ENCODE measurements around the gene ZNF76.

ZNF76 gene

DNA sequence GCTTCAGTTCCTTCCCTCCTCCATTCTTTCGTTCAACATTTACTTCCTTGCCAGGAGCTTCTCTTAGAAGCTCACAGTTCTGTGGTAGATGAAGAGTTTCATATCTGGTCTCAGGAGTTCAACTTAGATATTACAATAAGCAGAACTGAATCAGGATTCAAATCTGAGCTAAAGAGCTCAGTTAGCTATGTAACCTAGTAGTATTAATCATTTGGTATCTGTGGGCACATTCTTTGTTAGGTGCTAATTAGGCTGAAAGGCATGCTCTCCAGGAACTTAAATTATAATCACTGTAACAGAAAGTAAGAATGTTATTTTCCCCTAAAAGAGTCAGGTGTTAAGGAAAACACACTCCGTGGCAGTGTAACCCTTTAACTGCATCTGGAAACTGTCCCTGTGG, 8.4 kb downstream of the ZNF76 start:
- DNase-seq (ENCODE audit: low read depth): no peak

DNA sequence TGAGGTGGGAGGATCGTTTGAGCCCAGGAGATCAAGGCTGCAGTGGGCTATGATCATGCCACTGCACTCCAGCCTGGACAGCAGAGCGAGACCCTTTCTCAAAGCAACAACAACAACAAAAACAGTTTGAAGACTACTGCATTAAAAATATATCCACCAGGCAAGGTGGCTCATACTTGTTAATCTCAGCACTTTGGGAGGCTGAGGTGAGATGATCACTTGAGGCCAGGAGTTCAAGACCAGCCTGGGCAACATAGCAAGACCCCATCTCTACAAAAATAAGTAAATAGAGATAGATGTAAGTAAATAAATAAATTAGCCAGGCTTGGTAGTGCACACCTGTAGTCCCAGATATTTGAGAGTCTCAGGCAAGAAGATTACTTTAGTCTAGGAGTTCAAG, 12.5 kb downstream of the ZNF76 start:
- no peak for DNase-seq (ENCODE audit: low read depth)

DNA sequence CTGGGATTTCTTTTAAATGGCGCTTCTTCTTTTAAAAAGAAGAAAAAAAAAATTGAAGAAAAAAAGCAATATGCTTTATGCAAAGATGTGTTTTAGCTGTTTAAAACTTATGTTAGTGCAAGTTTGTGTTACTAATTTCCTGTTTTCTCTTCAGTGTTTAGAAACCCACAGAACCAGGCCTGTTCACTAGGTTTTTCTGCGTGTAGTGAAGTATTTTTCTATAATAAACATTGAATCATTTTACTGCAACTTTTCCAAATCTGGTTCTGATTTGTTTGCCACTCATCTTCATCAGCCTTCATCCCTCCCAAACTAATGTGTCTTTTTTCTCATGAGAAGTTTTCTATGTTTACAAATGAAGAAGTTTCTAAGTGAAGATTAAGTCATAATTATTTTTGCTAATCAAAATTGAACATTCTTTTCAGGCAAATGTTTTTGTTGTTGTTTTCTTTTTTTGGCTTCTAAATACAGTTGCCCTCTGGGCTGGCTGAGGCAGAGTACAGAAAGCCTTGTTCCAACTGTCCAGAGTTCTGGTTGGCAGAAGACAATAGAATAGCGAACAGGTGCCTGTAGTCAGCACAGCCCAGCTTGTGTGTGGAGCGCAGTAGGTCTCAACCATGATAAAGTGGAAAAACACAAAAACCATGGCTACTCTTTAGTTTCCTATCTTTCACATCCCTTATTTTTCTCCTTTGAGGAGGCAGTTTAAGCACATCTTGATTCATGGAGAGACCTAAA, 14.5 kb downstream of the ZNF76 start:
- DNase-seq (ENCODE audit: low read depth): no peak

DNA sequence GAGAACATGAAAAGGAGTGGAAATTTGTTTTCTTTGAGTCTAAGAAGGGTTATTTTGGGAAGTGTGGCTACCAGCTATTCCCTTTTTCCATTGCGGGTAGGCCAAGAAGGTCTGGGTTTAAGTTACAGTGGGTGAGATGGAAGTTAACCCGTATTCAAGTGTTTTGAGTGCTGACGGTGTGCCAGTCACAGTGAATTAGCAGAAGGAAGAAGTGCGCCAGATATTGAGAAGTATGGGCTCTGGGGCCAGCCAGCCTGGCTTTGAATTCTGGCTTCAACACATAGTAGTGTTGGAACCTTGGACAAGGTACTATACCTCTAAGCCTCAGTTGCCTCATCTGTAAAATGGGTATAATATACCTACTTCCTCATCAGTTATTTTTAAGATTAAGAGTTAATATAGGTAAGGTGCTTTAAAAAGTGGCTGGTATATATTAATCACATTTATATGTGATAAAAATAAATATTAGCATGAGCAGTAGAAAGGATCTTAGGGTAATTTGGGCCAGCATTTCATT, 16.3 kb downstream of the ZNF76 start:
- DNase-seq (ENCODE audit: low read depth): no peak

DNA sequence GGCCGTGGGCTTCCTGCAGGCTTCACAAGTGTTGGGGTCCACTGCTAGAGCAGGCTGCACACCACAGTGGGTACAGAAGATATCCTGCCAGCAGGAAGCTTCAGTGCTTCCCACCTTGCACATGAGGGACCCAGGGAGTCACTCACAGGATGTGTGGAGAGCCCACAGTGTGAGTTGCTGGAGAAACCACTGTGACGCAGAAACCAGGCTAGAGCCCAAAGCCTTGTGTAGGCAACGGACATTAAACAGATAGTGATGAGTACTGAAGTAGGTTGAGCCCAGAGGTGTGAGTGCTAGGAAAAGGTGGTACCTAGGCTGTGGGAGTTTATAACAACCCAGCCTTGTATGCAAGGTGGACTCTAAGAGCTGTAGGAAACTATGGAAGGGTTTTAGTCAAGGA, 19.2 kb downstream of the ZNF76 start:
- DNase-seq (ENCODE audit: low read depth): no peak

DNA sequence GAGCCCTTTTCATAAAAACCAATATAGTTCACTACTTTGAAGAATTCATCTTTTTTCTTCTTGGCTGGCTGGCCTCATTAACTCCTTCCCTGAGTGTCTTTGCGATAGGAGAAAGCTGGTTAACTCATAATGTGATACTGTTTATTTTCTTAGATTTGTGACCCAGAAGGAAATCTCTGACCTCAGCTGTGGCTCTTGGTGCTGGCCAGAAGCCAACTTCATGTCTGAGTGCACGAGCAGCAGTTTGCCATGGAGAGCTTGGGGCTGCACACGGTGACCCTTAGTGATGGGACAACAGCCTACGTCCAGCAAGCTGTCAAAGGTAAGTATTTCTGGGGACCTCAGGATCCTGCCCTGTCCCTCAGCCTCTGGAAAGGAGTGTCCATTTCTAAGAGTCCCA, 21.4 kb downstream of the ZNF76 start:
- no peak for DNase-seq (ENCODE audit: low read depth)

DNA sequence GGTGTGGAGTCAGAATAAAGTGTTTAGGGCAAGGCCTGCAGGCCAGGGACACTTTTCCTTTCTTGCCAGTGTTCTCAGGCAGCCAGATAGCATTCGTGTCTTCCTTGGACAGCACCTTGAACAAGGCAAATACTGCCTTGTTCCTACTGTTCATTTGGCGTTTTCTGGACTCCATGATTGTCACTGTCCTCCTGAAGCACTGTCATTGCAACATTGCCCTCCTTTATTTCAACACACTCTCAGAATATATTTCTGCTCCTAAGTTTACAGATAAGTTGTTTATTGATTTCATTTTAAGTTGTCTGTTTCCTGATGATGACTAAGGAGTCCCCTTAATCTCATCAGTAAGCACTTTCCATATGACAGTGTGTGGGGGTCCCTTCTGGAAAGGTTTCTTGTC, 22.9 kb downstream of the ZNF76 start:
- no peak for DNase-seq (ENCODE audit: low read depth)

DNA sequence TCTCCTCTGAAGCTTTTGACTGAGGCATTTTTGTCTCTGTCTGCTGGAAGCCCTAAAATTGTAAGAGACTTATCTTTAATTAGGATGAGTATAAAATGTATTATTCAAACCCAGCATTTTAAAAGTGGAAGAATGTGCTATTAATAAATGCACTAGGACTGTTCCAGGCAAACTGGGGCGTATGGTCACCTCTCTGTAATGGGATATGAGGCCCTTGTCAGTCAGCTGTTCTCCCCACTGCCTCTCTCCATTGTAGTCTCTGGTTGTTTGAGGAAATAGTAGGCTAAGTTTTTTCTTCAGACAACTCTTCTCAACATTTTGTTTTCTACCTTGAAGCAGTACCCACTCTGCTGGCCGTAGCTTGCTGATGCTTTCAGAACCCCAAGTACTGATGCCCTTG, 23.8 kb downstream of the ZNF76 start:
- no peak for DNase-seq (ENCODE audit: low read depth)

DNA sequence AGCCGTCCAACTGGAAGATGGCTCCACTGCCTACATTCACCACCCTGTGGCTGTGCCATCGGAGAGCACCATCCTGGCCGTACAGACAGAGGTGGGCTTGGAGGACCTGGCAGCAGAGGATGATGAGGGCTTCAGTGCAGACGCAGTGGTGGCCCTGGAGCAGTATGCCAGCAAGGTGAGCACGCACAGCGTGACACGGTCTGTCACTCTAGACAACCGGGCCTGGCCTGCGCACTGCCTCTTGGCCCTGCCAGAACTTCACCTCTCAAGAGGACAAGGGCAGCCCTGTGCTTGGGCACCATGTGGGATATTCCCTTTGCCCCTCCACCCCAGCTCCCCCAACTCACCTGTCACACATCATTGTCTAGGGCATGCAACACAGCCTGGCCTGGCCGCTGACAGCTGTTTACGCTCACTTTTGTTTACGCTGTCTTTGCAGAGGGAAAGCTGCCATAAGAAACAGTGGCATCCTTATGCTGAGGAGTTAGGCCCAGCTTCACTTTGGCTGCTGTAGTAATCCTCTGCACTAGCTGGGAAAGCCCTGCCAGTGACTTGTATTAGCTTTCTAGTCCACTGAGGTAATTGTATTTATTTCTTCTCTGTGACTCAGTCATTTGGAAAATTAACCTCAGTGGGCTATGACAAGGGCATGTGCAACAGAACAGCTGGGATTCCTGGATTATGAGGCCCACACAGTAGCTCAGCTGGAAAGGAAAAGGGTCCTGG, 28.3 kb downstream of the ZNF76 start:
- peak; percentile 34 for DNase-seq (ENCODE audit: low read depth)

DNA sequence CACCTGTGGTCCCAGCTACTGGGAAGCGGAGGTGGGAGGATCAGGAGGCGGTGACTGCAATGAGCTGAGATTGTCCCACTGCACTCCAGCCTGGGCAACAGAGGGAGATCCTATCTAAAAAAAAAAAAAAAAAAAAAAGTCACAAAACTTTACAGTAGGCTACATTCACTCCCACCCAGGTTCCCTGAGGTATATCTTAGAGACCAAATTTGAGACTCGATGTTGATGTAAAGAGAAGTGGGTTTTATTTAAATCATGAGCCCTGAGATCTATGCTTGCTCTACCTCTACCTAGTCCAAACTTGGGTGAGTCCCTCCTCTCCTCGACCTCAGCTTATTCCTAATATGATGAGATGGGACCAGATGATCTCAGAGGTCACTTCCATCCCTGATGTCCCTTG, 29.3 kb downstream of the ZNF76 start:
- no peak for DNase-seq (ENCODE audit: low read depth)

DNA sequence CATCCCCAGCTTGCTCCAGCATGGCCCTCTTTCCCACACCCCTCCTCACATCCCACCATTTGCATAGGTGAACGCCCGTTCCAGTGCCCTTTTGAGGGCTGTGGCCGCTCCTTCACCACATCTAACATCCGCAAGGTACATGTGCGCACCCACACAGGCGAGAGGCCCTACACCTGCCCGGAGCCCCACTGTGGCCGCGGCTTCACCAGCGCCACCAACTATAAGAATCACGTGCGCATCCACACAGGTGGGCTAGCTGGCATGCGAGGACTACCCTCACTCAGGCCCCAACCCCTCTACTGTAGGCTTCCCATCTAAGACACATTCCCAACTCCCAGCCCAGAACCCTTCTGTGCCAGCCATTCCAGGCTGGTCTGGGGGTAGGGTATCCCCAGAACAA, 32.0 kb downstream of the ZNF76 start:
- DNase-seq (ENCODE audit: low read depth): no peak

DNA sequence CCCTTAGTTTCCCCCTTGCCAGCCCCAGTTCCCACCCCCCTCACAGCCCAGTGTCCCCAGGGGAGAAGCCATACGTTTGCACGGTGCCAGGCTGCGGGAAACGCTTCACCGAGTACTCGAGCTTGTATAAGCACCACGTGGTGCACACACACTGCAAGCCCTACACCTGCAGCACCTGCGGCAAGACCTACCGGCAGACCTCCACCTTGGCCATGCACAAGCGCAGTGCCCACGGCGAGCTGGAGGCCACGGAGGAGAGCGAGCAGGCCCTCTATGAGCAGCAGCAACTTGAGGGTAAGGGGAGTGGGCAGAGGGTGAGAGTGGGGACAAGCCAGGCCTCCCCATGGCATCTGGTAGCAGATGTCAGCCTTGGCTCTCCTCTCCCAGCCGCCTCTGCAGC, 33.0 kb downstream of the ZNF76 start:
- DNase-seq (ENCODE audit: low read depth): no peak

DNA sequence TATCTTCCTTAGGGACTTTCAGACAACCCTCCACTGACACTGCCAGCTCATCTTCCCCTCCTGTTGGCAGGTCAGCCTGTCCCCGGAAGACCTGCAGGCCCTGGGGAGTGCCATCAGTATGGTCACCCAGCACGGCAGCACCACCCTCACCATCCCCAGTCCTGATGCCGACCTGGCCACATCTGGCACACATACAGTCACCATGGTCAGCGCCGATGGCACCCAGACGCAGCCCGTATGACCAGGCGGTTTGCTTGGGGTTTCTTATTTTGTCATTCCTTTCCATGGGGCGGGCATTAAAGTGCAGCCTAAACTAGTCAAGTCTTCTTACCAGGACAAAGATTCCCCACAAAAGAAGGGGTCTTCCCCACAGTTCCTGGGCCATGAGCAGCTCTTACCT, 34.1 kb downstream of the ZNF76 start:
- no peak for DNase-seq (ENCODE audit: low read depth)

DNA sequence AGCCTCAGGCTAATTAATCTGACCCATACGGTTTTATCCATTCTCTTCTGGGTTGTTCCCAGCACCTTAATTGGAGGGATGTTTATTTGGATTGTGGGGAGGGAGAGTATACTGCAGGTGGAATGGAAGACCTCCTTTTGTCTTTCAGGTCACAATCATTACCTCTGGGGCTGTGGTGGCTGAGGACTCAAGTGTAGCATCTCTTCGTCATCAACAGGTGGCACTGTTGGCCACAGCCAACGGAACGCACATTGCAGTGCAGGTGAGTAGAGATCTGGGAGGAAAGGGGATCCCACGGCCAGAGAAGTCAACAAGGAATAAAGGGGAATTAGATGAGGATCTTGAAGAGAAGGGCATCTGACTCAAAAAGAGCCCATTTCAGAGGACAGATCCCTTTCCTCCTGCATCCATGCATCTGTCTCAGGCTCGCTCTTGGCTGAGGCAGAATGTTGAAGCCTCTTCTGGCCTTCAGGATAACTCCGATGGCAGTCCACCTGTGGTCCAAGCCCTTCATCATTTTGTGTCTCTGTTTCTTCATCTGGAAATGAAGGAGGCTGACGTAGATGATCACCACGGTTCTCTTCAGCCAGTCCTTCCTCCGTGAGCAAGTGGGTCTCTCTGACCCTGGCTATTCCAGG, 34.9 kb downstream of the ZNF76 start:
- DNase-seq (ENCODE audit: low read depth): peak; percentile 58

DNA sequence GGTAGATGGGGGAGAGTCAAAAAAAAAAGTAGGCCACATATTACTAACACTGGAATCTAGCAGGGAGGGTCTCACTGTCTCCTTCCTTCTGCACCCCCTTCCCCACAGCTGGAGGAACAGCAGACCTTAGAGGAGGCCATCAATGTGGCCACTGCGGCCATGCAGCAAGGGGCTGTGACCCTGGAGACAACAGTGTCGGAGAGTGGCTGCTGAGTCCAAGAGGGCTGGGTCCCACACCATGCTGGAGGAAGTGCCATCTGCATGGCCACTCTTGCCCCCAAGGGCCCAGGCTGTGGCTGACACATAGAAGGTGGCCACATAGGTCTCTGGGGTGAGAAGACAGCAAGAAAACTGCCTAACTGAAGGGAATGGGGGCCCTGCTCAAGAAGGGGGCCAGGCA, 35.5 kb downstream of the ZNF76 start:
- DNase-seq (ENCODE audit: low read depth): no peak

DNA sequence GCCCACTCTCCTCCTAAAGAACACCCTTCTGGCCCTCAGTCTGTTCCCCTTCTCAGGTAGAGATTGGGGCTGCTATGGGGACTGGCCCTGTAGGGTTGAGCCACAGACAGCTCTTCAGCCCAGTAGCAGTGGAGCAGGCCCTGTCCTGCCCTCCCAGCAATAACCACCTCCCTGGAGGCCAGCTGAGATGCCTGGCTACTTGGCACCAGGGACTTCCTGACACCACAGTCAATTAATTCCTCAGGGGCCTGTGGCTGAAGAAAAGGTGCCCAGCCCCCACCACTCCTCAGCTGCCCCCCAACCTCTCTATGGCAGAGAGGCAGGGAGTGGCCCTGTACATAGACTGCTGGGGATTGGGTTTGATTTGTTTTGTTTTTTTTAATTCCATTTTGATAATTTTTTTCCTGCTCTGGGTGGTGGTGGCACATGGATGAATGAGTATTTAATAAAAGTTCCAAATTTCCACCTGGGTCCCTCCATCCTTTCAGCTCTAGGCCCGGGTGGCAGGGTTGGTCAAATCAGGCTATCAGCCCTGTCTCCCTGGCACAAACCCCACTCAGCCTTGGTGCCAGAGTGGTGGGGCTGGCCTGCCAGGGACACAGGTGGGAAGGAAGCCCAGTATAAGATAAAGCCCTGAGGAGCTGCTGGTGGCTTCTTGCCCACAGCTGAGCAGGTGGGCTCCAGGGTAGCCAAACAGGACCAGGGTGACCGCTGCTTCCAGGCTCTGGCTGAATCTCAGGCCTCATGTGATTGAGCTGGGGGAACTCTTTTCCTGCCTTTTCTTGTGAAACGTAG, 36.2 kb downstream of the ZNF76 start:
- DNase-seq (ENCODE audit: low read depth): no peak

DNA sequence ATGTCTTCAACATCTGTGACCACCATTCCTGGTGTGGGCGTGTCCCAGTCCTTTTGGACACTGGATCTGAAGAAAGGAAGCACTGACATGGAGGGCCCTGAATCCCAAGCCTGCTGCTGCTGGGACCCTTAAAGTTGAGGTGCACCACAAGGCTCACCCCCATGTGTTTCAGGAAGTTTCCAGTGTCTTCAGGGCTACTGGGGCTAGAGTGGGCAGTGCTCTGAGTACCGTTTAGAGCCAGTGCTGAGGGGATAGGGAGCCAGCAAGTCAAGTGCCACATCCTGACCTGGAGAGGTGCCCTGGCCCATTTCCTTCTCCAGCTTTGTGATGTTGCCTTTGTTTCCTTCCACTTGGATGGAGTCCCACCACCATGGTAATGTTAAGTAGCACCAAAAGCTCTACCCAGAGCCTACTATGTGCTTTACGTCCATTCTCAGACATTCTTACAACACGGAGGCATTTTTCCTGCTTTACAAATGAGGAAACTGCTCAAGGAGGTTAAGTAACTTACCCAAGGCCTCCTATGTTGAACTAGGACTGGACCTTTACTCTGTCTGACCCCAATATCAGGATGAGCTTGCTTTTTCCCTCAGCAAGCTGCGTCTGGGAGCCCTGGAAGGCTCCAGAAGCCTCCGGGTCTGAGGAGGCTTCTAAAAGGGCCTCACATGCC, 37.5 kb downstream of the ZNF76 start:
- DNase-seq (ENCODE audit: low read depth): no peak

DNA sequence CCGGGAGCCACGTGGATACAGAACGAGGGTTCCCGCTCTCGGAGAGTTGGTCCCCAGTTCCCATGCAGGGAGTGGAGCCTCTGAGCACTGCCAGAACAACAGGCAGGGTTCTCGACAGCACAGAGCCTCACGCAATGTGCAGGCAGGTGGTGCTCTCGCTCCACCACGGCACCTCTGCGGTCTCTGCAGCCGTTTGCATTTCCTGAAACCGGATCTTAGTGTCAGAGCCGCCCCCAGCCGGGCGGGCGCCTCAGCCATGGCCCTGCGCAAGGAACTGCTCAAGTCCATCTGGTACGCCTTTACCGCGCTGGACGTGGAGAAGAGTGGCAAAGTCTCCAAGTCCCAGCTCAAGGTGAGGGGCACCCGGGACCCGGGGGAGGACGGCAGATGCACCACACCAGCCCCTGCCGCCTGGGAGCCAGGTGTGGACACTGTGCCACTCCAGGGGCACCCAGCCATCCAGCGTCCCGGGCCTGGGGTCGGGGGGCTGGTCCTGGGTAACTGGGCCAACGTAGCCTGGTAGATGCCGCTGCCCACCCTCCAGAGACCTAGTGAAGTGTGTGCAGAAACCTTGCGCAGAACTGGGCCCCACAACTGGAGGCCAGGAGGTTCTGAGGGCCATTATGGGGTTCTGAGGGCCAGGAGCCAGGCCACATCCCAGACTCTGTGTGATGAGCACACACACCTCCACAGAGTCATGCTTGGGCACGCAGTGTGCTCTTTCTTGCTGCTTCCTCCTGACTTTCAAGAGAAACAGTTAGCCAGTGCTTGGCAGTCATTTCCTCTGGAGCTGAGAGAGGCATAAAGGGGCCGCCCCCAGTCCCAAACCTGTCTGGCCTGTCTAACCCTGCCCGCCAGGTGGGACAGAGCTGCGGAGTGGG, 38.3 kb downstream of the ZNF76 start, which contains the start of gene DEF6:
Gene DEF6, plus strand, starts transcription at position 218 of the 881 bp plus-strand sequence. Its CDS starts 39 bp downstream, at position 257.
- DNase-seq (ENCODE audit: low read depth): peak; percentile 80

DNA sequence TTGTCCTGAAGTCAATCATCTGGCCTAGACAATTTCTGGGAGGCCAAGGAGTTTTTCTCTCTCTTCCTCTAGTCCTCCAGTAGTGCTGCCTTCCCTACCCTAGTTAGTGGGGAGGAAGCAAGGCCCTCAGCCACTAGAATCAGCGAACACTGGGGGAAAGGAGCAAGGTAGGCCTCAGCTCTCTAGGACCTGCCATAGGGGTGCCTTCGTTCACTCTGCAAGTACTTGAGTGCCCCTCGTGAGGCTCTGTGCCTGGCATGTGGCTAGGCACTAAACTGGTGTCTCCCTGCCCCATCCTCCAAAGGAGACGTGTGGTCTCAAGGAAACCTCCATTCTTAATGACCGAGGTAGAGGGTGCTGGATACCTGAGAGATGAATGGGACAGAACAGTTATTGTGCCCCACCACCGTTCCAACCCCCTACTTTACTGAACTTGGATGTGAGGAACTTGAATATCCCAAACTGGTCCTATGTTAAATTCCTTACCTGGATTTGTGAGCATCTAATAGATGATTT, 39.1 kb downstream of the ZNF76 start:
- DNase-seq (ENCODE audit: low read depth): no peak

DNA sequence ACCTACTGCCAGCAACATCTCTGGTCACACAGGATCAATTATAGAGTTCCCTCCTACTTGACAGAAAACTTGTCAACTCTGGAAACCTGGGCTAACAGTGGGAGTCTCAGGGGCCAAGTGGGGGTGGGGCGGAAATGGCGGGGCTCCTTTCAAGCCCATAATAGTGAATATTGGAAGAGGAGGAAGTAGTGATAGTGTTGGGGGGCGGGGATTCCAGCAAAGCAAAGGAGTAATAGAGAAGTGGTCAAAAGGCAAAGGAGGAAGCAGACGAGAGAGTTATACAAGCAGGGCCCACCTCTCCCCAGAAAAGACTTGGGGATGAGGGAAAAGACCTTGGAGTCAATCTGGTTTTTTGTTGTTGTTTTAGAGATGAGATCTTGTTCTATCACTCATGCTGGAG, 40.1 kb downstream of the ZNF76 start:
- no peak for DNase-seq (ENCODE audit: low read depth)
